ENCODE data around the gene SLC25A39. TPM values are rescaled to one million over a fixed set of nuclear protein-coding genes. Genes with fewer than 3 reads are reported as not detected.
A peak's percentile ranks its signal among the peaks of the same experiment; 100 is the strongest.

The SLC25A39 gene
- total and polyA plus RNA-seq, 2 of the 13 experiments (the other 11 are each of a cell fraction or from before 2014, with no cell fraction given), result 144 to 151 TPM

GRCh38 chr17:44369414-44370023 is 44.9 kb upstream of the SLC25A39 start (continued):
- peak; percentile 60; the same call in 1 of the 2 replicates for TF ChIP-seq ZNF580 (CRISPR knock-in tag; IDR thresholded peaks at IDR 0.05; ENCODE audit: borderline replicate concordance, low read depth)
- peak; percentile 73; the same call in 1 of the 2 replicates for TF ChIP-seq AHDC1 (CRISPR knock-in tag; IDR thresholded peaks at IDR 0.05; ENCODE audit: borderline replicate concordance)
- TF ChIP-seq FOXK1 (CRISPR knock-in tag; IDR thresholded peaks at IDR 0.05; ENCODE audit: borderline replicate concordance, low read depth), result peak; percentile 70
- TF ChIP-seq TARDBP (CRISPR knock-in tag; IDR thresholded peaks at IDR 0.05), result peak; percentile 40; the same call in 1 of the 2 replicates
- TF ChIP-seq SPEN (CRISPR knock-in tag; IDR thresholded peaks at IDR 0.05; ENCODE audit: low read depth), result peak; percentile 64; the same call in 1 of the 2 replicates
- TF ChIP-seq ZNF691 (CRISPR knock-in tag; IDR thresholded peaks at IDR 0.05; ENCODE audit: borderline replicate concordance, low read depth), result peak; percentile 27; the same call in 1 of the 2 replicates
- TF ChIP-seq ZNF121 (CRISPR knock-in tag; IDR thresholded peaks at IDR 0.05), result peak; percentile 36; the same call in 1 of the 2 replicates
- TF ChIP-seq REPIN1 (CRISPR knock-in tag; IDR thresholded peaks at IDR 0.05; ENCODE audit: borderline replicate concordance, low read depth), result peak; percentile 24; the same call in 1 of the 2 replicates
- TF ChIP-seq ZNF280D (CRISPR knock-in tag; IDR thresholded peaks at IDR 0.05), result 0 out of 2 replicates have a peak, but pooled peaks have one; percentile 34
- TF ChIP-seq PHF21A (CRISPR knock-in tag; IDR thresholded peaks at IDR 0.05), result peak; percentile 74; the same call in 1 of the 2 replicates
- TF ChIP-seq MNT (IDR thresholded peaks at IDR 0.05), result peak; percentile 5; the same call in 1 of the 2 replicates
- TF ChIP-seq MIER3 (CRISPR knock-in tag; IDR thresholded peaks at IDR 0.05; ENCODE audit: borderline replicate concordance), result peak; percentile 66
- TF ChIP-seq IRF9 (CRISPR knock-in tag; IDR thresholded peaks at IDR 0.05; ENCODE audit: borderline replicate concordance), result peak; percentile 74
- TF ChIP-seq ZKSCAN8 (CRISPR knock-in tag; IDR thresholded peaks at IDR 0.05; ENCODE audit: borderline replicate concordance), result 0 out of 2 replicates have a peak, but pooled peaks have one; percentile 22
- peak; percentile 33; the same call in 1 of the 2 replicates for TF ChIP-seq KAT7 (CRISPR knock-in tag; IDR thresholded peaks at IDR 0.05; ENCODE audit: borderline replicate concordance)
